Naive thymus-derived CD4-positive, alpha-beta T cell (primary cell): ENCODE results near the gene INF2. TPM values are rescaled to one million over a fixed set of nuclear protein-coding genes. Genes with fewer than 3 reads are reported as not detected.

Source experiments
- ATAC-seq: fragments of 150-1000 bp; cut with Tn5 transposase; 2 replicates; pipeline ENCODE4 v1.10.0; 2021; ENCODE audit warnings: mild to moderate bottlenecking, moderate library complexity
- CTCF ChIA-PET: fragments of 350-600 bp; sonication (Branson Sonifier 250); formaldehyde crosslinking; loops from one replicate; lab custom pipeline; 2021; ENCODE audit warnings: antibody characterized with exemption; lab: Charles Lee
- POLR2A ChIA-PET: fragments of 350-600 bp; sonication (Branson Sonifier 250); formaldehyde crosslinking; loops from one replicate; lab custom pipeline; 2021; ENCODE audit warnings: antibody characterized with exemption, inconsistent platforms; lab: Charles Lee
- DNase-seq, 9 donors: peaks; one replicate each; pipeline versions ENCODE4 v3.0.0 to v3.0.0-alpha.2; 2020 to 2022; ENCODE audit warnings: mixed read lengths in 1 of 9
- H3K27ac ChIP-seq: one replicate; pipeline ENCODE4 v1.7.0; 2013; ENCODE audit warnings: mild to moderate bottlenecking, low read depth, low read length, moderate library complexity
- H3K27me3 ChIP-seq, 2 donors: one replicate each; pipeline ENCODE4 v1.7.0; 2013; ENCODE audit warnings: low read length in 2 of 2, mild to moderate bottlenecking in 2 of 2, moderate library complexity in 2 of 2; ENCODE audit not compliant: control insufficient read depth in 2 of 2, insufficient read depth in 2 of 2
- H3K36me3 ChIP-seq, 3 experiments: 1 replicate in 2 of 3; 2 replicates in 1 of 3; pipeline ENCODE4 v1.7.0; 2013; ENCODE audit warnings: low read length in 3 of 3, mild to moderate bottlenecking in 3 of 3, moderate library complexity in 1 of 3; ENCODE audit not compliant: insufficient read depth in 3 of 3, control insufficient read depth in 2 of 3
- H3K4me1 ChIP-seq, 2 donors: one replicate each; pipeline ENCODE4 v1.7.0; 2013; ENCODE audit warnings: low read length in 2 of 2, mild to moderate bottlenecking in 2 of 2, moderate library complexity in 1 of 2; ENCODE audit not compliant: control insufficient read depth in 2 of 2, insufficient read depth in 2 of 2
- H3K4me3 ChIP-seq: 2 replicates; pipeline ENCODE4 v1.7.0; 2013; ENCODE audit warnings: mild to moderate bottlenecking, low read length
- H3K9me3 ChIP-seq, 3 experiments: 1 replicate in 2 of 3; 2 replicates in 1 of 3; pipeline ENCODE4 v1.7.0; 2013; ENCODE audit warnings: low read length in 3 of 3; ENCODE audit not compliant: control insufficient read depth in 2 of 3
- H3K27ac Mint-ChIP-seq, 9 donors: one replicate each; pipeline ENCODE4 v1.8.0; 2020 to 2022; ENCODE audit warnings: mixed read lengths in 9 of 9, mild to moderate bottlenecking in 8 of 9, moderate library complexity in 5 of 9, inconsistent platforms in 2 of 9
- H3K27me3 Mint-ChIP-seq, 5 donors: one replicate each; pipeline ENCODE4 v1.8.0; 2021 to 2022; ENCODE audit warnings: mixed read lengths in 5 of 5, mild to moderate bottlenecking in 1 of 5
- H3K36me3 Mint-ChIP-seq, 5 donors: one replicate each; pipeline ENCODE4 v1.8.0; 2020 to 2022; ENCODE audit warnings: mixed read lengths in 5 of 5, mild to moderate bottlenecking in 3 of 5, inconsistent platforms in 1 of 5
- H3K4me1 Mint-ChIP-seq, 7 donors: one replicate each; pipeline ENCODE4 v1.8.0; 2020 to 2022; ENCODE audit warnings: mixed read lengths in 7 of 7, mild to moderate bottlenecking in 3 of 7, inconsistent platforms in 1 of 7
- H3K4me3 Mint-ChIP-seq, 10 donors: one replicate each; pipeline ENCODE4 v1.8.0; 2020 to 2022; ENCODE audit warnings: mild to moderate bottlenecking in 10 of 10, mixed read lengths in 10 of 10, moderate library complexity in 6 of 10, inconsistent platforms in 2 of 10
- H3K9me3 Mint-ChIP-seq, 11 donors: one replicate each; pipeline ENCODE4 v1.8.0; 2020 to 2022; ENCODE audit warnings: mixed read lengths in 11 of 11, mild to moderate bottlenecking in 4 of 11, inconsistent platforms in 1 of 11, moderate library complexity in 1 of 11
- intact Hi-C, 2 donors: fragments of 100-400 bp; cut with micrococcal nuclease; formaldehyde crosslinking; loops; one replicate each; pipeline ENCODE4 v1.15.1; 2023
- polyA plus RNA-seq, 2 donors: library from polyadenylated mRNA; unstranded; fragments of 300-500 nt; fragmentation: Illumina TruSeq; gene quantifications; one replicate each; pipeline ENCODE4 v1.2.3, GENCODE V29; 2021
- total RNA-seq, 6 experiments: library from RNA in 5 of 6; stranded (reverse) in 5 of 6; gene quantifications; 1 replicate in 5 of 6; 2 replicates in 1 of 6; pipeline ENCODE4 v1.2.3 and lab custom pipeline; 2021 to 2026

INF2 gene
- total and polyA plus RNA-seq, 7 experiments from 2014 or later = 5.8 to 140 (median 75.1) TPM

GRCh38 chr14:104766863-104767633 is 77.6 kb downstream of the INF2 start:
- H3K27ac Mint-ChIP-seq = no peak overlapping the region
- H3K36me3 ChIP-seq = peaks cover 0 to 16% (median 0%) of the 10 kb centered on the region in 3 experiments
- H3K4me3 ChIP-seq = no peak overlapping the region
- ATAC-seq (no peak), DNase-seq (no peak)
- no peaks in the 10 kb centered on the region for H3K27me3 Mint-ChIP-seq
- peaks cover 0 to 4% (median 0%) of the 10 kb centered on the region in 11 donors for H3K9me3 Mint-ChIP-seq
- CTCF ChIA-PET = interaction anchor here (0.9 to 1.9 kb wide), 4 partner anchors 15 to 163 kb away, joined by 3 to 9 read pairs (median 6); partner anchors contain the start of gene SIVA1
- peaks cover 0 to 12% (median 3%) of the 10 kb centered on the region in 7 donors for H3K4me1 Mint-ChIP-seq
- H3K4me1 ChIP-seq = no peaks in the 10 kb centered on the region
- peaks cover 0 to 4% (median 0%) of the 10 kb centered on the region in 3 experiments for H3K9me3 ChIP-seq
- POLR2A ChIA-PET = interaction anchor here (1.2 to 1.4 kb wide), 2 partner anchors 14 to 59 kb away, joined by 4 to 5 read pairs; partner anchors contain the start of gene SIVA1
- peaks cover 3 to 21% (median 11%) of the 10 kb centered on the region in 5 donors for H3K36me3 Mint-ChIP-seq
- no peak overlapping the region for H3K27ac ChIP-seq
- intact Hi-C loops = loop anchor here (1.0 to 5.0 kb wide), 2 partner anchors 45 to 98 kb away; partner anchors contain the start of genes ADSS1 (in 1 of the 2) and CEP170B (in 1 of the 2)
- no peaks in the 10 kb centered on the region for H3K27me3 ChIP-seq
- H3K4me3 Mint-ChIP-seq = no peak overlapping the region

GRCh38 chr14:104767634-104767918 is 78.2 kb downstream of the INF2 start:
- peaks cover 0 to 21% (median 0%) of the 10 kb centered on the region in 3 experiments for H3K36me3 ChIP-seq
- POLR2A ChIA-PET = no interaction called here
- CTCF ChIA-PET = interaction anchor here (1.7 kb wide), 1 partner anchor 15 kb away, joined by 9 read pairs; the partner anchor contains the start of gene SIVA1
- H3K9me3 Mint-ChIP-seq = peaks cover 0 to 4% (median 0%) of the 10 kb centered on the region in 11 donors
- no peaks in the 10 kb centered on the region for H3K27me3 Mint-ChIP-seq
- no peaks in the 10 kb centered on the region for H3K27me3 ChIP-seq
- no peak for ATAC-seq
- peaks cover 0 to 23% (median 7%) of the 10 kb centered on the region in 5 donors for H3K36me3 Mint-ChIP-seq
- no peak overlapping the region for H3K4me3 Mint-ChIP-seq
- H3K9me3 ChIP-seq = peaks cover 0 to 4% (median 0%) of the 10 kb centered on the region in 3 experiments
- no peak overlapping the region for H3K4me3 ChIP-seq
- H3K4me1 ChIP-seq = no peaks in the 10 kb centered on the region
- H3K27ac ChIP-seq = no peak overlapping the region
- no peak for DNase-seq
- intact Hi-C loops = loop anchor here (1.0 to 5.0 kb wide), 2 partner anchors 45 to 98 kb away; partner anchors contain the start of genes ADSS1 (in 1 of the 2) and CEP170B (in 1 of the 2)
- peaks cover 0 to 10% (median 2%) of the 10 kb centered on the region in 7 donors for H3K4me1 Mint-ChIP-seq
- H3K27ac Mint-ChIP-seq = no peak overlapping the region

- intact Hi-C loops = loop anchor here (1.0 to 5.0 kb wide), 7 partner anchors 15 to 277 kb away; partner anchors contain the start of genes SIVA1 (in 2 of the 2) and ADSS1 (in 1 of the 2)
- H3K27me3 Mint-ChIP-seq = no peaks in the 10 kb centered on the region
- POLR2A ChIA-PET = interaction anchor here (0.6 to 1.8 kb wide), 5 partner anchors 16 to 60 kb away, joined by 3 to 7 read pairs (median 4); partner anchors contain the start of genes SIVA1 and ZBTB42
- no peak overlapping the region for H3K4me3 ChIP-seq
- peaks cover 0 to 4% (median 0%) of the 10 kb centered on the region in 11 donors for H3K9me3 Mint-ChIP-seq
- peaks cover 0 to 4% (median 0%) of the 10 kb centered on the region in 3 experiments for H3K9me3 ChIP-seq
- peak overlapping the region in 1 of 10 donors; percentile 37 for H3K4me3 Mint-ChIP-seq
- CTCF ChIA-PET = interaction anchor here (0.6 to 1.9 kb wide), 13 partner anchors 10 to 148 kb away, joined by 3 to 26 read pairs (median 3); partner anchors contain the start of genes SIVA1 and ZBTB42
- no peak overlapping the region for H3K27ac Mint-ChIP-seq
- peaks cover 0 to 26% (median 7%) of the 10 kb centered on the region in 5 donors for H3K36me3 Mint-ChIP-seq
- H3K36me3 ChIP-seq = peaks cover 0 to 32% (median 4%) of the 10 kb centered on the region in 3 experiments
- no peaks in the 10 kb centered on the region for H3K4me1 ChIP-seq
- H3K27me3 ChIP-seq = no peaks in the 10 kb centered on the region
- no peak overlapping the region for H3K27ac ChIP-seq
- peak; percentile 78 to 96 (median 87) for DNase-seq
- ATAC-seq = peak; percentile 96
- peaks cover 0 to 10% (median 2%) of the 10 kb centered on the region in 7 donors for H3K4me1 Mint-ChIP-seq
Measured at GRCh38 chr14:104768437-104769323, 79.3 kb downstream of the INF2 start.

- Mint-ChIP-seq H3K4me1 (peaks cover 0 to 10% (median 2%) of the 10 kb centered on the region in 7 donors), H3K27ac (peak overlapping the region in 1 of 9 donors; percentile 19), H3K9me3 (peaks cover 0 to 4% (median 0%) of the 10 kb centered on the region in 11 donors), H3K27me3 (no peaks in the 10 kb centered on the region), H3K36me3 (peaks cover 0 to 29% (median 7%) of the 10 kb centered on the region in 5 donors), H3K4me3 (no peak overlapping the region)
- ATAC-seq (no peak), DNase-seq (no peak)
- intact Hi-C loops = loop anchor here in 1 of 2 donors (5.0 kb wide), 1 partner anchor 47 kb away; the partner anchor contains the start of gene ADSS1
- H3K4me3 ChIP-seq = no peak overlapping the region
- H3K27me3 ChIP-seq = no peaks in the 10 kb centered on the region
- H3K9me3 ChIP-seq = peaks cover 0 to 4% (median 0%) of the 10 kb centered on the region in 3 experiments
- POLR2A ChIA-PET = interaction anchor here (1.2 to 2.1 kb wide), 5 partner anchors 17 to 57 kb away, joined by 3 to 12 read pairs (median 5); partner anchors contain the start of genes SIVA1 and ZBTB42
- CTCF ChIA-PET = interaction anchor here (0.7 to 1.9 kb wide), 9 partner anchors 17 to 112 kb away, joined by 3 to 26 read pairs (median 4); partner anchors contain the start of gene SIVA1
- H3K36me3 ChIP-seq = peaks cover 0 to 39% (median 4%) of the 10 kb centered on the region in 3 experiments
- H3K27ac ChIP-seq = no peak overlapping the region
- H3K4me1 ChIP-seq = no peaks in the 10 kb centered on the region
Measured at GRCh38 chr14:104769324-104770071, 80.1 kb downstream of the INF2 start.

- intact Hi-C loops = no loop called here
- no peaks in the 10 kb centered on the region for H3K27me3 ChIP-seq
Measured at GRCh38 chr14:104770072-104770579, 80.7 kb downstream of the INF2 start.

More at GRCh38 chr14:104770072-104770579, 80.7 kb downstream of the INF2 start:
- Mint-ChIP-seq H3K36me3 (peaks cover 0 to 29% (median 7%) of the 10 kb centered on the region in 5 donors), H3K9me3 (peaks cover 0 to 4% (median 0%) of the 10 kb centered on the region in 11 donors), H3K4me3 (no peak overlapping the region), H3K4me1 (peaks cover 0 to 10% (median 2%) of the 10 kb centered on the region in 7 donors), H3K27me3 (no peaks in the 10 kb centered on the region), H3K27ac (no peak overlapping the region)
- H3K9me3 ChIP-seq = peaks cover 0 to 4% (median 0%) of the 10 kb centered on the region in 3 experiments
- peaks cover 0 to 43% (median 4%) of the 10 kb centered on the region in 3 experiments for H3K36me3 ChIP-seq
- no peaks in the 10 kb centered on the region for H3K4me1 ChIP-seq
- ATAC-seq (no peak), DNase-seq (no peak)
- POLR2A ChIA-PET = interaction anchor here (0.6 to 2.1 kb wide), 5 partner anchors 17 to 420 kb away, joined by 3 to 12 read pairs (median 3); partner anchors contain the start of gene SIVA1
- no peak overlapping the region for H3K27ac ChIP-seq
- CTCF ChIA-PET = interaction anchor here (0.7 to 1.8 kb wide), 4 partner anchors 16 to 56 kb away, joined by 3 to 7 read pairs (median 4); partner anchors contain the start of gene SIVA1
- no peak overlapping the region for H3K4me3 ChIP-seq
